HepG2 (cell line): Measurements from ENCODE around the gene TMCC1. TPM values are rescaled to one million over a fixed set of nuclear protein-coding genes. Genes with fewer than 3 reads are reported as not detected.

ENCODE experiments used
- CEBPB ChIP-seq: IDR thresholded peaks from 2 replicates; pipeline ENCODE4 v1.6.1; 2011; ENCODE audit warnings: low read depth, low read length, improper control_type of control experiment, borderline replicate concordance
- GMEB1 ChIP-seq: sonication (generic); formaldehyde crosslinking; IDR thresholded peaks from 2 replicates; pipeline ENCODE4 v1.5.1; 2020; ENCODE audit warnings: missing genetic modification reagents, mild to moderate bottlenecking, borderline replicate concordance
- HCFC1 ChIP-seq: fragments of 150-350 bp; IDR thresholded peaks from 2 replicates; pipeline ENCODE4 v1.6.1; 2014; ENCODE audit warnings: low read depth, low read length
- HMG20A ChIP-seq: IDR thresholded peaks from 2 replicates; pipeline ENCODE4 v1.6.1; 2016; ENCODE audit warnings: borderline replicate concordance
- KDM3A ChIP-seq: IDR thresholded peaks from 2 replicates; pipeline ENCODE4 v1.6.1; 2018; ENCODE audit warnings: low read depth, missing compliant biosample characterization
- KLF6 ChIP-seq: IDR thresholded peaks from 2 replicates; pipeline ENCODE4 v1.8.0; 2016; ENCODE audit warnings: missing biosample characterization, missing genetic modification reagents
- MAFG ChIP-seq: sonication (generic); formaldehyde crosslinking; IDR thresholded peaks from 2 replicates; pipeline ENCODE4 v1.5.1; 2020; ENCODE audit warnings: mild to moderate bottlenecking, missing genetic modification reagents
- MYNN ChIP-seq: sonication (generic); formaldehyde crosslinking; IDR thresholded peaks from 2 replicates; pipeline ENCODE4 v1.4.0; 2020; ENCODE audit warnings: mild to moderate bottlenecking, low read depth, missing genetic modification reagents
- PLSCR1 ChIP-seq: sonication (generic); formaldehyde crosslinking; IDR thresholded peaks from 2 replicates; pipeline ENCODE4 v1.5.0; 2020; ENCODE audit warnings: missing genetic modification reagents, mild to moderate bottlenecking, borderline replicate concordance
- RAD51 ChIP-seq: fragments of 450-650 bp; IDR thresholded peaks from 2 replicates; pipeline ENCODE4 v1.6.1; 2016; ENCODE audit warnings: borderline replicate concordance
- RBFOX2 ChIP-seq: fragments of 200-400 bp; formaldehyde crosslinking; IDR thresholded peaks from 2 replicates; pipeline ENCODE4 v1.6.1; 2017; ENCODE audit warnings: low read depth, mild to moderate bottlenecking, low read length
- SKI ChIP-seq: fragments of 450-650 bp; IDR thresholded peaks from one replicate; pipeline ENCODE4 v1.6.1; 2018; ENCODE audit warnings: mild to moderate bottlenecking; ENCODE audit not compliant: partially characterized antibody
- TGIF2 ChIP-seq: IDR thresholded peaks from 2 replicates; pipeline ENCODE4 v1.6.1; 2016; ENCODE audit warnings: control low read depth, missing compliant biosample characterization
- ZBTB46 ChIP-seq: sonication (generic); formaldehyde crosslinking; IDR thresholded peaks from 2 replicates; pipeline ENCODE4 v1.4.0; 2020; ENCODE audit warnings: mild to moderate bottlenecking, missing genetic modification reagents, borderline replicate concordance
- ZBTB7B ChIP-seq: sonication (generic); formaldehyde crosslinking; IDR thresholded peaks from 2 replicates; pipeline ENCODE4 v1.4.0; 2020; ENCODE audit warnings: missing genetic modification reagents
- ZC3H4 ChIP-seq: sonication (generic); formaldehyde crosslinking; IDR thresholded peaks from 2 replicates; pipeline ENCODE4 v1.4.0; 2020; ENCODE audit warnings: missing genetic modification reagents, borderline replicate concordance
- ZFP82 ChIP-seq: sonication (generic); formaldehyde crosslinking; IDR thresholded peaks from 2 replicates; pipeline ENCODE4 v1.5.1; 2020; ENCODE audit warnings: mild to moderate bottlenecking, missing genetic modification reagents, borderline replicate concordance
- ZNF121 ChIP-seq: sonication (generic); formaldehyde crosslinking; IDR thresholded peaks from 2 replicates; pipeline ENCODE4 v1.5.0; 2020; ENCODE audit warnings: mild to moderate bottlenecking, missing genetic modification reagents
- ZNF143 ChIP-seq: sonication (generic); formaldehyde crosslinking; IDR thresholded peaks from 2 replicates; pipeline ENCODE4 v1.4.0; 2020; ENCODE audit warnings: missing genetic modification reagents
- ZNF205 ChIP-seq: IDR thresholded peaks from 2 replicates; pipeline ENCODE4 v1.6.1; 2018; ENCODE audit warnings: missing biosample characterization, missing genetic modification reagents
- ZNF552 ChIP-seq: sonication (generic); formaldehyde crosslinking; IDR thresholded peaks from 2 replicates; pipeline ENCODE4 v1.9.0; 2022; ENCODE audit warnings: missing genetic modification reagents, mild to moderate bottlenecking, borderline replicate concordance
- ZNF7 ChIP-seq: IDR thresholded peaks from 2 replicates; pipeline ENCODE4 v1.6.1; 2016; ENCODE audit warnings: missing biosample characterization, missing genetic modification reagents
- ZNF75D ChIP-seq: sonication (generic); formaldehyde crosslinking; IDR thresholded peaks from 2 replicates; pipeline ENCODE4 v1.8.1; 2023; ENCODE audit warnings: missing genetic modification reagents, mild to moderate bottlenecking, borderline replicate concordance
- ZNF772 ChIP-seq: sonication (generic); formaldehyde crosslinking; IDR thresholded peaks from 2 replicates; pipeline ENCODE4 v1.5.0; 2020; ENCODE audit warnings: mild to moderate bottlenecking, missing genetic modification reagents
- ZNF891 ChIP-seq: sonication (generic); formaldehyde crosslinking; IDR thresholded peaks from 2 replicates; pipeline ENCODE4 v1.5.0; 2020; ENCODE audit warnings: mild to moderate bottlenecking, missing genetic modification reagents
- ZUFSP ChIP-seq: sonication (generic); formaldehyde crosslinking; IDR thresholded peaks from 2 replicates; pipeline ENCODE4 v1.9.0; 2021; ENCODE audit warnings: missing genetic modification reagents, mild to moderate bottlenecking, borderline replicate concordance
- polyA plus RNA-seq, 8 experiments: library from polyadenylated mRNA; depleted of rRNA in 3 of 8; stranded (reverse) in 7 of 8; unstranded in 1 of 8; fragments of >200 nt; fragmentation: Illumina TruSeq in 4 of 8; extraction: Trizol in 4 of 8; gene quantifications; 2 replicates each; pipeline versions ENCODE4 v1.2.1 to v1.2.3, GENCODE V29; 2011 to 2016; ENCODE audit warnings: low read depth in 4 of 8, missing spikeins in 1 of 8, mixed read lengths in 1 of 8; ENCODE audit not compliant: insufficient read depth in 1 of 8
- total RNA-seq, 5 experiments: library from RNA; depleted of rRNA; stranded (reverse); fragments of >200 nt; fragmentation: Illumina TruSeq; extraction: Trizol; gene quantifications; 2 replicates each; pipeline ENCODE4 v1.2.3, GENCODE V29; 2016; ENCODE audit warnings: low read depth in 1 of 5

TMCC1 gene
- total and polyA plus RNA-seq, 2 of the 13 experiments (the other 11 are each of a cell fraction or from before 2014, with no cell fraction given) = 12.1 to 264 TPM

GRCh38 chr3:129605922-129606635, 287.4 kb downstream of the TMCC1 start (continued):
- TF ChIP-seq ZFP82 (0 out of 2 replicates have a peak, but pooled peaks have one; percentile 27), GMEB1 (CRISPR knock-in tag) (peak; percentile 60; the same call in 1 of the 2 replicates), RBFOX2 (peak; percentile 55), ZBTB7B (CRISPR knock-in tag) (0 out of 2 replicates have a peak, but pooled peaks have one; percentile 39), ZNF7 (CRISPR knock-in tag) (peak; percentile 72), ZNF205 (CRISPR knock-in tag) (0 out of 2 replicates have a peak, but pooled peaks have one; percentile 5), KDM3A (CRISPR knock-in tag) (no peak), HMG20A (CRISPR knock-in tag) (no peak), KLF6 (no peak), PLSCR1 (CRISPR knock-in tag) (0 out of 2 replicates have a peak, but pooled peaks have one; percentile 41), ZUFSP (CRISPR knock-in tag) (no peak), CEBPB (no peak), ZNF891 (CRISPR knock-in tag) (peak; percentile 66; the same call in 1 of the 2 replicates), SKI (peak; percentile 27), HCFC1 (no peak), MAFG (CRISPR knock-in tag) (no peak), ZNF143 (CRISPR knock-in tag) (no peak), ZC3H4 (CRISPR knock-in tag) (no peak), ZNF772 (CRISPR knock-in tag) (peak; percentile 74; the same call in 1 of the 2 replicates), TGIF2 (CRISPR knock-in tag) (0 out of 2 replicates have a peak, but pooled peaks have one; percentile 0), ZNF552 (CRISPR knock-in tag) (peak; percentile 58; the same call in 1 of the 2 replicates), RAD51 (no peak), ZNF121 (CRISPR knock-in tag) (peak; percentile 22; the same call in 1 of the 2 replicates), MYNN (CRISPR knock-in tag) (no peak), ZBTB46 (CRISPR knock-in tag) (no peak), ZNF75D (CRISPR knock-in tag) (no peak)
